GM23338 (cell line): Measurements from ENCODE around the gene MAST3. TPM values are rescaled to one million over a fixed set of nuclear protein-coding genes. Genes with fewer than 3 reads are reported as not detected.
A peak's percentile ranks its signal among the peaks of the same experiment; 100 is the strongest.

Experiments used
- ATAC-seq: fragments of 200-7000 bp; cut with Tn5 transposase; 3 replicates; pipeline ENCODE4 v1.9.1; 2020
- DNase-seq: peaks from one replicate; pipeline ENCODE4 v3.0.0-alpha.2; 2015; ENCODE audit warnings: low spot score
- H2AFZ ChIP-seq: fragments of 200-600 bp; sonication (generic); 2 replicates; pipeline ENCODE4 v1.8.0; 2016; ENCODE audit warnings: antibody characterized with exemption, mild to moderate bottlenecking, moderate library complexity
- H3F3A ChIP-seq: fragments of 200-600 bp; sonication (generic); replicated peaks from 2 replicates; pipeline ENCODE4 v1.8.0; 2017; ENCODE audit warnings: antibody characterized with exemption, mixed run types, low read depth
- H3K27ac ChIP-seq: fragments of 200-600 bp; sonication (generic); 2 replicates; pipeline ENCODE4 v1.6.1; 2016; ENCODE audit warnings: low read depth
- H3K27me3 ChIP-seq: fragments of 200-600 bp; sonication (generic); 2 replicates; pipeline ENCODE4 v1.8.0; 2016; ENCODE audit warnings: mild to moderate bottlenecking, mixed run types, moderate library complexity; ENCODE audit not compliant: insufficient read depth
- H3K36me3 ChIP-seq: fragments of 200-600 bp; sonication (generic); 2 replicates; pipeline ENCODE4 v1.8.0; 2016; ENCODE audit warnings: mild to moderate bottlenecking; ENCODE audit not compliant: insufficient read depth
- H3K4me1 ChIP-seq: fragments of 200-600 bp; sonication (generic); 2 replicates; pipeline ENCODE4 v1.8.0; 2016; ENCODE audit warnings: mild to moderate bottlenecking, moderate library complexity; ENCODE audit not compliant: insufficient read depth
- H3K4me2 ChIP-seq: fragments of 200-600 bp; sonication (generic); 2 replicates; pipeline ENCODE4 v1.7.1; 2017; ENCODE audit warnings: mixed run types
- H3K4me3 ChIP-seq: fragments of 200-600 bp; sonication (generic); 2 replicates; pipeline ENCODE4 v1.6.1; 2016; ENCODE audit warnings: mixed run types
- H3K79me2 ChIP-seq: fragments of 200-600 bp; sonication (generic); replicated peaks from 2 replicates; pipeline ENCODE4 v1.8.0; 2017; ENCODE audit warnings: mild to moderate bottlenecking; ENCODE audit not compliant: insufficient read depth
- H3K9me2 ChIP-seq: fragments of 200-600 bp; sonication (generic); 2 replicates; pipeline ENCODE4 v1.8.0; 2017; ENCODE audit not compliant: insufficient read depth
- H4K20me1 ChIP-seq: fragments of 200-600 bp; sonication (generic); replicated peaks from 2 replicates; pipeline ENCODE4 v1.8.0; 2017; ENCODE audit warnings: mild to moderate bottlenecking; ENCODE audit not compliant: insufficient read depth
- H3K27ac Mint-ChIP-seq: 2 replicates; pipeline ENCODE4 v1.8.0; 2020; ENCODE audit warnings: inconsistent platforms, mild to moderate bottlenecking, moderate library complexity, mixed read lengths
- H3K27me3 Mint-ChIP-seq: 3 replicates; pipeline ENCODE4 v1.8.0; 2022; ENCODE audit warnings: low read depth, mild to moderate bottlenecking, moderate library complexity, mixed read lengths, inconsistent platforms; ENCODE audit not compliant: insufficient read depth, poor library complexity
- H3K36me3 Mint-ChIP-seq: 3 replicates; pipeline ENCODE4 v1.8.0; 2021; ENCODE audit warnings: low read depth, mild to moderate bottlenecking, inconsistent platforms, moderate library complexity, mixed read lengths
- H3K4me1 Mint-ChIP-seq: 3 replicates; pipeline ENCODE4 v1.8.0; 2020; ENCODE audit warnings: mild to moderate bottlenecking, inconsistent platforms, mixed read lengths
- H3K4me3 Mint-ChIP-seq: 3 replicates; pipeline ENCODE4 v1.8.0; 2021; ENCODE audit warnings: moderate library complexity, mild to moderate bottlenecking, inconsistent platforms, mixed read lengths
- H3K9me3 Mint-ChIP-seq: 3 replicates; pipeline ENCODE4 v1.8.0; 2020; ENCODE audit warnings: moderate library complexity, mild to moderate bottlenecking, inconsistent platforms, mixed read lengths
- EZH2 ChIP-seq: fragments of 200-600 bp; sonication (generic); IDR thresholded peaks from one replicate; pipeline ENCODE4 v1.8.0; 2017; ENCODE audit warnings: antibody characterized with exemption, mild to moderate bottlenecking, low read depth; ENCODE audit not compliant: unreplicated experiment
- EZH2phosphoT487 ChIP-seq: fragments of 200-600 bp; sonication (generic); IDR thresholded peaks from one replicate; pipeline ENCODE4 v1.8.1; 2018; ENCODE audit warnings: antibody characterized with exemption; ENCODE audit not compliant: unreplicated experiment
- JUNB ChIP-seq: IDR thresholded peaks from one replicate; pipeline ENCODE4 v1.6.1; 2016; ENCODE audit warnings: antibody characterized with exemption; ENCODE audit not compliant: unreplicated experiment
- NANOG ChIP-seq: IDR thresholded peaks from 2 replicates; pipeline ENCODE4 v1.6.1; 2016; ENCODE audit warnings: antibody characterized with exemption, borderline replicate concordance
- POLR2AphosphoS5 ChIP-seq: IDR thresholded peaks from 2 replicates; pipeline ENCODE4 v1.6.1; 2016; ENCODE audit warnings: antibody characterized with exemption, low read depth
- STAT1 ChIP-seq: IDR thresholded peaks from one replicate; pipeline ENCODE4 v1.6.1; 2016; ENCODE audit warnings: antibody characterized with exemption; ENCODE audit not compliant: unreplicated experiment
- ZNF114 ChIP-seq: fragments of 250-450 bp; sonication (Bioruptor Pico); IDR thresholded peaks from 2 replicates; pipeline ENCODE4 v1.5.0; 2020; ENCODE audit warnings: mild to moderate bottlenecking, moderate library complexity
- ZNF462 ChIP-seq: fragments of 250-450 bp; sonication (Bioruptor Pico); IDR thresholded peaks from 2 replicates; pipeline ENCODE4 v1.5.0; 2020; ENCODE audit warnings: mild to moderate bottlenecking, moderate library complexity
- polyA plus RNA-seq: library from polyadenylated mRNA; unstranded; fragments of >200 nt; fragmentation: Nextera tagmentation; extraction: Ambion mirVana; gene quantifications from 2 replicates; pipeline ENCODE4 v1.2.1, GENCODE V29; 2016
- total RNA-seq: library from RNA; depleted of rRNA; stranded (reverse); fragments of >200 nt; shearing (Covaris generic); gene quantifications from 2 replicates; pipeline ENCODE4 v1.2.3, GENCODE V29; 2014
- TF ChIP-seq, protein P1 (sequence below): IDR thresholded peaks from 2 replicates; pipeline ENCODE4 v1.6.1; 2016; ENCODE audit warnings: antibody characterized with exemption

MAST3 gene
- total and polyA plus RNA-seq, 2 experiments from 2014 or later, result 5.6 to 8.8 TPM

GRCh38 chr19:18183529-18183928 lies 86.0 kb downstream of the MAST3 start (continued):
- TF ChIP-seq ZNF462 (CRISPR knock-in tag), result no peak

DNA sequence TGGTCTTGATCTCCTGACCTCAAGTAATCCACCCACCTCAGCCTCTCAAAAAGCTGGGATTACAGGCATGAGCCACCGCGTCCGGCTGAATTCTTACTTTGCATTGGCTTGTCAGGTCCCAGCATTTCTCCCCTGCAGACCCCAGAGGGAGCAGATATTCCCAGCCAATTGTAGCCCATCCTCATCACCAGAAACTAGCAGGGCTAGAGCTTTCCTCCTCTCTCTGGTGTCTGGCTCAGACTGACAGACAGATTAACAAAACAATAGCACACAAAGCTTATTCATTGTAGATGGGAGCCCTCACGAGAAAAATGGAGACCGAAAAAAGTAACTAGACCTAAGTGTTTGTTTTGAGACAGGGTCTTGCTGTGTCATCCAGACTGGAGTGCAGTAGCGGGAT lies 88.0 kb downstream of the MAST3 start:
- Histone ChIP-seq H3K36me3 (no peaks in the 10 kb centered on the region), H2AFZ (no peak overlapping the region), H3K9me2 (no peaks in the 10 kb centered on the region), H3F3A (peaks cover 11% of the 10 kb centered on the region; the same call in 1 of the 2 replicates), H3K79me2 (no peaks in the 10 kb centered on the region), H3K4me1 (no peaks in the 10 kb centered on the region), H3K27ac (no peak overlapping the region), H3K4me3 (no peak overlapping the region), H4K20me1 (no peaks in the 10 kb centered on the region), H3K4me2 (0 out of 2 replicates have a peak overlapping the region, but pooled peaks have one; percentile 7), H3K27me3 (no peaks in the 10 kb centered on the region)
- Mint-ChIP-seq H3K9me3 (no peaks in the 10 kb centered on the region), H3K27ac (peak overlapping the region; percentile 56; the same call in 1 of the 2 replicates), H3K36me3 (no peaks in the 10 kb centered on the region), H3K4me3 (no peak overlapping the region), H3K4me1 (peaks cover 4% of the 10 kb centered on the region; the same call in 2 of the 3 replicates), H3K27me3 (peaks cover 2% of the 10 kb centered on the region)
- DNase-seq (peak; percentile 60), ATAC-seq (peak; percentile 92)
- TF ChIP-seq ZNF462 (CRISPR knock-in tag) (no peak), POLR2AphosphoS5 (no peak), JUNB (no peak), EZH2 (no peak), ZNF114 (CRISPR knock-in tag) (no peak), NANOG (no peak), EZH2phosphoT487 (no peak), STAT1 (no peak)
- TF ChIP-seq, protein P1, sequence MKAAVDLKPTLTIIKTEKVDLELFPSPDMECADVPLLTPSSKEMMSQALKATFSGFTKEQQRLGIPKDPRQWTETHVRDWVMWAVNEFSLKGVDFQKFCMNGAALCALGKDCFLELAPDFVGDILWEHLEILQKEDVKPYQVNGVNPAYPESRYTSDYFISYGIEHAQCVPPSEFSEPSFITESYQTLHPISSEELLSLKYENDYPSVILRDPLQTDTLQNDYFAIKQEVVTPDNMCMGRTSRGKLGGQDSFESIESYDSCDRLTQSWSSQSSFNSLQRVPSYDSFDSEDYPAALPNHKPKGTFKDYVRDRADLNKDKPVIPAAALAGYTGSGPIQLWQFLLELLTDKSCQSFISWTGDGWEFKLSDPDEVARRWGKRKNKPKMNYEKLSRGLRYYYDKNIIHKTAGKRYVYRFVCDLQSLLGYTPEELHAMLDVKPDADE, result no peak
